Stimulated activated CD4-positive, alpha-beta T cell treated with anti-CD3 and anti-CD28 coated beads, Interleukin-1b, Interleukin-23, amount 100 ng/mL, for 1 hour (primary cell): ENCODE measurements around the gene USP17L11.
"Not testable (repeated sequence)": the region's sequence is repeated elsewhere in the genome, so short reads cannot be mapped to it uniquely, and the experiment has no call there.

ENCODE experiments used
- DNase-seq, 2 donors: peaks; one replicate each; pipeline ENCODE4 v3.0.0-alpha.2; 2020; ENCODE audit warnings: low read depth in 2 of 2

Gene USP17L11

GRCh38 chr4:9215105-9215504, at the start of gene USP17L11:
TSS of gene USP17L11 (plus strand) at chr4:9215405. CDS start at chr4:9215405, 0 bp downstream.
- not testable (repeated sequence) for DNase-seq

GRCh38 chr4:9165990-9166389, 49.2 kb upstream of the USP17L11 start:
- DNase-seq = not testable (repeated sequence)

- not testable (repeated sequence) for DNase-seq
Measured at GRCh38 chr4:9169791-9170459, 45.3 kb upstream of the USP17L11 start, which contains the start of gene FAM90A26. TSS of gene FAM90A26 (plus strand) at chr4:9170409. CDS start at chr4:9173173, 2,764 bp downstream.

- DNase-seq = not testable (repeated sequence)
Measured at GRCh38 chr4:9210357-9210756, 4.8 kb upstream of the USP17L11 start, which contains the start of gene USP17L10. TSS of gene USP17L10 (plus strand) at chr4:9210657. CDS start at chr4:9210657, 0 bp downstream.

- not testable (repeated sequence) for DNase-seq
Measured at GRCh38 chr4:9214701-9215100, 504 bp upstream of the USP17L11 start.

GRCh38 chr4:9219852-9220251, 4.6 kb downstream of the USP17L11 start, which contains the start of gene USP17L12:
TSS of gene USP17L12 (plus strand) at chr4:9220152. CDS start at chr4:9220152, 0 bp downstream.
- DNase-seq = not testable (repeated sequence)

GRCh38 chr4:9224596-9224995, 9.4 kb downstream of the USP17L11 start, which contains the start of gene USP17L13:
TSS of gene USP17L13 (plus strand) at chr4:9224896. CDS start at chr4:9224896, 0 bp downstream.
- not testable (repeated sequence) for DNase-seq

- DNase-seq = not testable (repeated sequence)
Measured at GRCh38 chr4:9230249-9230648, 15.0 kb downstream of the USP17L11 start.

- DNase-seq = not testable (repeated sequence)
Measured at GRCh38 chr4:9234085-9234484, 18.9 kb downstream of the USP17L11 start, which contains the start of gene USP17L15. TSS of gene USP17L15 (plus strand) at chr4:9234385. CDS start at chr4:9234385, 0 bp downstream.

- DNase-seq = not testable (repeated sequence)
Measured at GRCh38 chr4:9238461-9238860, 23.3 kb downstream of the USP17L11 start.

GRCh38 chr4:9243579-9243978, 28.4 kb downstream of the USP17L11 start, which contains the start of gene USP17L17:
TSS of gene USP17L17 (plus strand) at chr4:9243879. CDS start at chr4:9243879, 0 bp downstream.
- DNase-seq = not testable (repeated sequence)

- DNase-seq = not testable (repeated sequence)
Measured at GRCh38 chr4:9247953-9248680, 32.9 kb downstream of the USP17L11 start, which contains the start of gene USP17L18. TSS of gene USP17L18 (plus strand) at chr4:9248630. CDS start at chr4:9248630, 0 bp downstream.

- DNase-seq = not testable (repeated sequence)
Measured at GRCh38 chr4:9253078-9253477, 37.9 kb downstream of the USP17L11 start, which contains the start of gene USP17L19. TSS of gene USP17L19 (plus strand) at chr4:9253378. CDS start at chr4:9253378, 0 bp downstream.

- not testable (repeated sequence) for DNase-seq
Measured at GRCh38 chr4:9257824-9258223, 42.6 kb downstream of the USP17L11 start, which contains the start of gene USP17L20. TSS of gene USP17L20 (plus strand) at chr4:9258124. CDS start at chr4:9258124, 0 bp downstream.

GRCh38 chr4:9262572-9262971, 47.4 kb downstream of the USP17L11 start, which contains the start of gene USP17L21:
TSS of gene USP17L21 (plus strand) at chr4:9262872. CDS start at chr4:9262872, 0 bp downstream.
- not testable (repeated sequence) for DNase-seq
